Gastroesophageal sphincter (tissue), 3 donors: ENCODE results near the gene ARHGAP28.
"Not testable (repeated sequence)": the region's sequence is repeated elsewhere in the genome, so short reads cannot be mapped to it uniquely, and the experiment has no call there.

Source experiments
- CTCF ChIP-seq, 4 experiments: fragments of 200-600 bp in 2 of 4; fragments of 450-650 bp in 2 of 4; sonication (generic) in 1 of 4; IDR thresholded peaks; one replicate each; pipeline ENCODE4 v1.5.1; 2017 to 2019; ENCODE audit warnings: antibody characterized with exemption in 4 of 4, mild to moderate bottlenecking in 2 of 4, moderate library complexity in 2 of 4
- EP300 ChIP-seq: sonication (generic); formaldehyde crosslinking; IDR thresholded peaks from one replicate; pipeline ENCODE4 v1.6.1; 2017; ENCODE audit warnings: antibody characterized with exemption, mild to moderate bottlenecking
- POLR2A ChIP-seq, 2 donors: fragments of 450-650 bp; IDR thresholded peaks; one replicate each; pipeline ENCODE4 v1.6.1; 2017; ENCODE audit warnings: antibody characterized with exemption in 2 of 2, mild to moderate bottlenecking in 2 of 2, moderate library complexity in 1 of 2
- POLR2AphosphoS5 ChIP-seq: sonication (generic); formaldehyde crosslinking; IDR thresholded peaks from one replicate; pipeline ENCODE4 v1.6.1; 2017; ENCODE audit warnings: antibody characterized with exemption

- TF ChIP-seq EP300; CTCF (IDR thresholded peaks at IDR 0.05); POLR2AphosphoS5; POLR2A (IDR thresholded peaks at IDR 0.05): not testable (repeated sequence)
These were observed 97.6 kb downstream of the ARHGAP28 start for GRCh38 chr18:6827161-6827560.
